Measurements from ENCODE around the gene PIEZO2.

PIEZO2 gene

DNA sequence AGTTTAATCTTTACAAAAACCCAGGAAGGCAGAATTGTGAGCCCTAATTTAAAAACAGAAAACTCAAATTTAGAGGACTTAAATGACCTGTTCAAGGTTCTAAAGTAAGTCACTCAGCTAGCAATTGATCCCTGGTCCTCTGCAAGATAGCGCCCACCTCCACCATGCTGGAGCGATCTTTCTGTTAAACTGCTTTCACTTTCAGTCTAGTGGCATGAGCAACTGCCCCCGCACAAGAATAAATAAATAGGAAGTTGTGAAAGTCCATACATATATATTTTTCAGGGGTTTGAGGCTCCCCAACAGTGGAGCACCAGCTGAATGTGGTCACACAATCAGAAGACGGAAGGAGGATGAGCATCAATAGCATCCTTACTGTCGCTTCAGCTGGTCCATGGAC lies 405.6 kb downstream of the PIEZO2 start:
- H3K4me2 ChIP-seq (ENCODE audit: low read length) = peak overlapping the region; percentile 18; the same call in 1 of the 2 replicates
- H3K79me2 ChIP-seq (ENCODE audit: insufficient read depth, low read length) = no peaks in the 10 kb centered on the region
- H3K27me3 ChIP-seq (ENCODE audit: insufficient read depth, low read length) = no peaks in the 10 kb centered on the region
- no peak overlapping the region for H2AFZ ChIP-seq (ENCODE audit: low read length)
- no peaks in the 10 kb centered on the region for H3K9me2 ChIP-seq (ENCODE audit: low read depth, low read length)
- TF ChIP-seq EZH2 (IDR thresholded peaks at IDR 0.05; ENCODE audit: borderline replicate concordance, low read length) = no peak
- TF ChIP-seq, protein P1, sequence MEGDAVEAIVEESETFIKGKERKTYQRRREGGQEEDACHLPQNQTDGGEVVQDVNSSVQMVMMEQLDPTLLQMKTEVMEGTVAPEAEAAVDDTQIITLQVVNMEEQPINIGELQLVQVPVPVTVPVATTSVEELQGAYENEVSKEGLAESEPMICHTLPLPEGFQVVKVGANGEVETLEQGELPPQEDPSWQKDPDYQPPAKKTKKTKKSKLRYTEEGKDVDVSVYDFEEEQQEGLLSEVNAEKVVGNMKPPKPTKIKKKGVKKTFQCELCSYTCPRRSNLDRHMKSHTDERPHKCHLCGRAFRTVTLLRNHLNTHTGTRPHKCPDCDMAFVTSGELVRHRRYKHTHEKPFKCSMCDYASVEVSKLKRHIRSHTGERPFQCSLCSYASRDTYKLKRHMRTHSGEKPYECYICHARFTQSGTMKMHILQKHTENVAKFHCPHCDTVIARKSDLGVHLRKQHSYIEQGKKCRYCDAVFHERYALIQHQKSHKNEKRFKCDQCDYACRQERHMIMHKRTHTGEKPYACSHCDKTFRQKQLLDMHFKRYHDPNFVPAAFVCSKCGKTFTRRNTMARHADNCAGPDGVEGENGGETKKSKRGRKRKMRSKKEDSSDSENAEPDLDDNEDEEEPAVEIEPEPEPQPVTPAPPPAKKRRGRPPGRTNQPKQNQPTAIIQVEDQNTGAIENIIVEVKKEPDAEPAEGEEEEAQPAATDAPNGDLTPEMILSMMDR (IDR thresholded peaks at IDR 0.05; ENCODE audit: low read length) = no peak
- no peak overlapping the region for H3K27ac ChIP-seq (ENCODE audit: low read depth, low read length, poor library complexity, severe bottlenecking)
- peaks cover 17% of the 10 kb centered on the region for H3K4me1 ChIP-seq (ENCODE audit: insufficient read depth, low read length, severe bottlenecking)
- no peaks in the 10 kb centered on the region for H3F3A ChIP-seq (ENCODE audit: insufficient read depth, low read length)
- H3K4me3 ChIP-seq (ENCODE audit: low read depth, low read length, poor library complexity, severe bottlenecking) = no peak overlapping the region
- no peak overlapping the region for H3K9ac ChIP-seq (ENCODE audit: low read length)
- no peaks in the 10 kb centered on the region for H3K9me3 ChIP-seq (ENCODE audit: low read length)
- no peaks in the 10 kb centered on the region for H4K20me1 ChIP-seq (ENCODE audit: insufficient read depth, low read length)
- H3K36me3 ChIP-seq (ENCODE audit: insufficient read depth, low read length) = no peaks in the 10 kb centered on the region

DNA sequence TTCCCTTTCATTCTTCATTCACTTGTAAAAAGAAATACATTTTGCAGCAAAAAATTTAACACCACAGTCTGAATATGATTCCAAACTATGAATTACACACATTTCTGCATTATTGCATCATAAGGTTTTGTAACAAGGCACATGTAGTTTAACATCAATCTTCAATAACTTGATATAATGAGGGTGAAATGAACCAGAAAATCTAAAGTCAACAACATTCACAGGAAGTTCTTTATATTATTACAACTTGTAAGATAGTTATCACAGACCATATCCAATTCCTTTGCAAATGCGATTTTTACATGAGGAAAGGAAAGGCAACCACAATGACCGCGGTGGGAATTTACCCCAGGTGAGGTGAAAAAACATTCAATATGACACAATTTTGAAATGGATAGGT lies 410.2 kb downstream of the PIEZO2 start:
- TF ChIP-seq, protein P1 (IDR thresholded peaks at IDR 0.05; ENCODE audit: low read length) = no peak
- no peak for TF ChIP-seq EZH2 (IDR thresholded peaks at IDR 0.05; ENCODE audit: borderline replicate concordance, low read length)
- Histone ChIP-seq H3K9ac (ENCODE audit: low read length) (no peak overlapping the region), H3K36me3 (ENCODE audit: insufficient read depth, low read length) (no peaks in the 10 kb centered on the region), H3K4me1 (ENCODE audit: insufficient read depth, low read length, severe bottlenecking) (no peaks in the 10 kb centered on the region), H3K79me2 (ENCODE audit: insufficient read depth, low read length) (no peaks in the 10 kb centered on the region), H3F3A (ENCODE audit: insufficient read depth, low read length) (no peaks in the 10 kb centered on the region), H3K9me2 (ENCODE audit: low read depth, low read length) (no peaks in the 10 kb centered on the region), H3K27me3 (ENCODE audit: insufficient read depth, low read length) (no peaks in the 10 kb centered on the region), H2AFZ (ENCODE audit: low read length) (no peak overlapping the region), H3K4me2 (ENCODE audit: low read length) (no peak overlapping the region), H3K9me3 (ENCODE audit: low read length) (no peaks in the 10 kb centered on the region), H4K20me1 (ENCODE audit: insufficient read depth, low read length) (no peaks in the 10 kb centered on the region), H3K4me3 (ENCODE audit: low read depth, low read length, poor library complexity, severe bottlenecking) (no peak overlapping the region), H3K27ac (ENCODE audit: low read depth, low read length, poor library complexity, severe bottlenecking) (no peak overlapping the region)

DNA sequence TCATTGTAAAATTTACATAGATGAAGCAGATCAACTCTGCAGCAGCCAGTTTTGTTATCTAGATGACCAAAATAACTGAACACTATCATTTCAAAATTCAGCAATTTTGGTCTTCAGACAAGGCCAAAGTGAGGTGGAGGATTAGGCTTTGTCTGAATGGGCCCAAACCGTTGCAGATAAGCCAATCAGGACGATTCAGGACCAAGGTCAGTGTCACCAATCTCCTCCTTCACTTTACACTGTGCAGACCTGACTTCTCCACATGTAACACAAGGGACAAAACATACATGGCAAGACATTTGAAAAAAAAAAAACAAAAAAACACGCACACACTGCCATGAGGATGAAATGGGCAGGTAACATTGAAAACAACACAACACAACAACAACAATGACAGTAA lies 412.4 kb downstream of the PIEZO2 start:
- TF ChIP-seq, protein P1 (IDR thresholded peaks at IDR 0.05; ENCODE audit: low read length) = no peak
- no peak for TF ChIP-seq EZH2 (IDR thresholded peaks at IDR 0.05; ENCODE audit: borderline replicate concordance, low read length)
- Histone ChIP-seq H4K20me1 (ENCODE audit: insufficient read depth, low read length) (no peaks in the 10 kb centered on the region), H3K4me1 (ENCODE audit: insufficient read depth, low read length, severe bottlenecking) (no peaks in the 10 kb centered on the region), H3F3A (ENCODE audit: insufficient read depth, low read length) (no peaks in the 10 kb centered on the region), H3K4me3 (ENCODE audit: low read depth, low read length, poor library complexity, severe bottlenecking) (no peak overlapping the region), H3K9me3 (ENCODE audit: low read length) (no peaks in the 10 kb centered on the region), H3K4me2 (ENCODE audit: low read length) (no peak overlapping the region), H3K9ac (ENCODE audit: low read length) (no peak overlapping the region), H3K79me2 (ENCODE audit: insufficient read depth, low read length) (no peaks in the 10 kb centered on the region), H2AFZ (ENCODE audit: low read length) (no peak overlapping the region), H3K27me3 (ENCODE audit: insufficient read depth, low read length) (no peaks in the 10 kb centered on the region), H3K27ac (ENCODE audit: low read depth, low read length, poor library complexity, severe bottlenecking) (no peak overlapping the region), H3K36me3 (ENCODE audit: insufficient read depth, low read length) (no peaks in the 10 kb centered on the region), H3K9me2 (ENCODE audit: low read depth, low read length) (no peaks in the 10 kb centered on the region)

Data from OCI-LY1 (cell line).